ENCODE results near the gene KIAA0319L.

The KIAA0319L gene

DNA sequence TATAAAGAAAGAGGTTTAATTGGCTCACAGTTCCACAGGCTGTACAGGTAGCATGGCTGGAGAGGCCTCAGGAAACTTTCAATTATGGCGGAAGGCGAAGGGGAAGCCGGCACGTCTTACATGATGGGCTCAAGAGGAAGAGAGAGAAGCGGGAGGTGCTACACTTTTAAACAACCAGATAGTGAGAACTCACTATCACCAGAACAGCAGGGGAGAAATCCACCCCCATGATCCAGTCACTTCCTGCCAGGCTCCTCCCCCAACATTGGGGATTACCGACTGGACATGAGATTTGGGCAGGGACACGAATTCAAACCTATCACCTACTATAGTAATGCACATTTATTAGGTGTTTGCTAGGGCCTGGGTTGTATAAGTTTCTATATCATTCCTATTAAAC lies 170.9 kb downstream of the KIAA0319L start:
- DNase-seq (ENCODE audit: low read depth, low spot score) = no peak

Measured in astrocyte of the hippocampus (primary cell).